AG09319 (cell line): ENCODE measurements around the gene OSBPL1A.

Experiments
- DNase-seq: peaks from one replicate; pipeline ENCODE4 v3.0.0-alpha.2; 2010; ENCODE audit warnings: low read depth; ENCODE audit errors: extremely low read depth
- TF ChIP-seq, protein P1 (sequence below): IDR thresholded peaks from 2 replicates; pipeline ENCODE4 v1.5.1; 2011; ENCODE audit warnings: low read depth, mild to moderate bottlenecking, inconsistent platforms, low read length, moderate library complexity

Gene OSBPL1A

DNA sequence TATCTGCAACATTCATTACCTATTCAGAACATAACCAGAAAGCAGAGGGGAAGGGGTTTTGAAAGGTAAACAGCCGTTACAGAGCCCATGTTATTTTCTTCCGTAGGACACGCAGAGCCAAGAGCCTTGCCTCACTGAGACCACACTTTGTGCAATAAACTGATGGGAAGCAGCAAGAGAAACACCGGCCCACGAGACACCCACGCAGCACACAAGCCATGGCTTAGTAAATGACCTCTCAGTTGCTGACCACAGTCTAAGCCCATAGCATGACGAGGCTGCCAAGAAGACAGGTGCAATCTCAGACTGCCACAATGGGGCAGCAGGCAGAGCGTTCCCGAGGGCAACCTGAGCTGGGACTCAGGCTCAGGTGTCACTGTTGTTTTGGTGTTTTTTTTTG is 199.2 kb downstream of the OSBPL1A start:
- TF ChIP-seq, protein P1, sequence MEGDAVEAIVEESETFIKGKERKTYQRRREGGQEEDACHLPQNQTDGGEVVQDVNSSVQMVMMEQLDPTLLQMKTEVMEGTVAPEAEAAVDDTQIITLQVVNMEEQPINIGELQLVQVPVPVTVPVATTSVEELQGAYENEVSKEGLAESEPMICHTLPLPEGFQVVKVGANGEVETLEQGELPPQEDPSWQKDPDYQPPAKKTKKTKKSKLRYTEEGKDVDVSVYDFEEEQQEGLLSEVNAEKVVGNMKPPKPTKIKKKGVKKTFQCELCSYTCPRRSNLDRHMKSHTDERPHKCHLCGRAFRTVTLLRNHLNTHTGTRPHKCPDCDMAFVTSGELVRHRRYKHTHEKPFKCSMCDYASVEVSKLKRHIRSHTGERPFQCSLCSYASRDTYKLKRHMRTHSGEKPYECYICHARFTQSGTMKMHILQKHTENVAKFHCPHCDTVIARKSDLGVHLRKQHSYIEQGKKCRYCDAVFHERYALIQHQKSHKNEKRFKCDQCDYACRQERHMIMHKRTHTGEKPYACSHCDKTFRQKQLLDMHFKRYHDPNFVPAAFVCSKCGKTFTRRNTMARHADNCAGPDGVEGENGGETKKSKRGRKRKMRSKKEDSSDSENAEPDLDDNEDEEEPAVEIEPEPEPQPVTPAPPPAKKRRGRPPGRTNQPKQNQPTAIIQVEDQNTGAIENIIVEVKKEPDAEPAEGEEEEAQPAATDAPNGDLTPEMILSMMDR, result no peak
- no peak for DNase-seq

DNA sequence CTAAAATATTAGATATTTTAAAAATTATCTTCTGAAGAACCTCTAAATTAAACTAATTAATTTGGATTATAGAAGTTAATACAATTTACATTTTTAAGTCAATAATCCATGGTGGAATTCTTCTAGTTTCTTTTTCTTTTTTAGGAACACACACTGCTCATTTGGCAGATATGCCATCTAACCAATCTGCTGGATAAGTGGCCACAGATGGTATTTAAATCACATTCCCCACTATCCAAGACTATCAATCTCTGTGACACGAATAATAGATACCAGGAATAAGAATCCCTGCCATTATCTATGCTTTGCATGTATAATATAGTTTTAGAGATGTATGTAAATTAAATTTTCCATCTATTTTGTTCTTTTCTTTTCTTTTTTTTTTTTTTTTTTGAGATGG is 200.2 kb downstream of the OSBPL1A start:
- TF ChIP-seq, protein P1, result no peak

DNA sequence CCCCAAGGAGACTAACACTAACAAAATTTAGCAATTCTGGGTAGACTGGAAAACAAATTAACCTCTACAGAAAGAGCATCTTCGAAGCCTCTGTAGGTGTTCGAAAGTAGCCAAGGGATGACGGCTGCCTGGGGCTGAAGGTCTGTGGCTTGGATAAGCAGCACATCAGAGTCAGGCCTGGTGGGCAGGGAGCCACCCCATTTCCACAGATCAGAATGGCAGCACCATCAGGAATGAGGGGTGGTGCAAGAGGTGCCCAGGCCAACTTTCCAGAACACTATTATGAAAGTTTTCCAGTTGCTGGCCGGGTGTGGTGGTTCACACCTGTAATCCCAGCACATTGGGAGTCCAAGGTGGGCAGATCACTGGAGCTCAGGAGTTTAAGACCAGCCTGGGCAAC is 200.9 kb downstream of the OSBPL1A start:
- TF ChIP-seq, protein P1, result no peak
- no peak for DNase-seq

More for the DNA sequence above, 200.2 kb downstream of the OSBPL1A start:
- no peak for DNase-seq

DNA sequence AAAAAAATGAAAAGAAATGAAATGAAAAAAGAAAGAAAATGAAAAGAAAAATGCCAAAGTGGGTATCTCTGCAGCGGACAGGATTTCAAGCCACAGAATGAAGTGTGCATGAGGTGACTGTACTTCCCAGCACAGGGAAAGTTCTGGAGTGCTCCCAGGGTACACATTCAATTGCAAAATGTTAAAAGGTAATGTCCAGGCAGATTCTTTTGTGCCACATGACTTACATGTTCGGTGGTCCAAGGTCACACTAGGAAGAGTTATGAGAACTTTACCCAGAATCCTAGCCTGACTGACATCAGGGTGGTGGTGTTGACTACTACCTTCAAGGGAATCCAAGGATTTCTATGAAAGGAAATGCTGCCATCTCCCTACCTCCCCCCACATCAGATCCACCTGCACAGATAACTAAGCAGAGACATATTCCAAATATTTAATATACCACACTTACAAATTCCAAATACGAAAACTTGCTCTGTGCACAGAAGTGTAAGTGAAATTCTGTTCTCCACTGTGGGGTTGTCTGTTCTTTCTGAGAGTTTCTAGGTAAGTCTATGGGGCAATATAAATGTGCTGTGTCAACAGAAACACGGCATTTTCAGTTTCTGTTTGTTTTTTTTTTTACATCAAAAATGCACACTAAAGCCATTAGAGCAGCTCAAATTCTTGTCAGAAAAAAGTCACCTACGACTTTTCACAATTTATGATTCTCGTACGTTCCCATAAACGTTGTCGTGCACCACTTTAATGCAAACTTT is 202.1 kb downstream of the OSBPL1A start:
- no peak for DNase-seq
- TF ChIP-seq, protein P1, result no peak

DNA sequence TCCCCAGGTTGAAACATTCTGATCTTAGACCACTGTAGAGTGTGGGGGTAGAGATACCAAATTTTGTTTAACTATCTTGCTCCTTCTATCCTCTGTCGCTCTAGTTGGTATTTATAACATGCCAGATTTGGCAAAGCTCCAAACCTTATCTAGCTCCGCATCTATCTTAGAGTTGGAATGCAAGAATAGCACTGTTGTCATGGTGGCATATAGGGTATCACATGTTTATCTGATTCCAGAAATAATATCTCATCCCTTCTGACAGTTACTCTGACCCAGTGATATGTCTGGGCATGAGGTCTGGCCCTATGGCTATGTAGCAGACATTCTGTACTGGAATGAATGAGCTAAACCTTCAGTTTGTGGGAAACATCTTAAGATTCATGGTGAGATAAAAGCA is 207.0 kb downstream of the OSBPL1A start:
- DNase-seq, result no peak
- TF ChIP-seq, protein P1, result no peak

DNA sequence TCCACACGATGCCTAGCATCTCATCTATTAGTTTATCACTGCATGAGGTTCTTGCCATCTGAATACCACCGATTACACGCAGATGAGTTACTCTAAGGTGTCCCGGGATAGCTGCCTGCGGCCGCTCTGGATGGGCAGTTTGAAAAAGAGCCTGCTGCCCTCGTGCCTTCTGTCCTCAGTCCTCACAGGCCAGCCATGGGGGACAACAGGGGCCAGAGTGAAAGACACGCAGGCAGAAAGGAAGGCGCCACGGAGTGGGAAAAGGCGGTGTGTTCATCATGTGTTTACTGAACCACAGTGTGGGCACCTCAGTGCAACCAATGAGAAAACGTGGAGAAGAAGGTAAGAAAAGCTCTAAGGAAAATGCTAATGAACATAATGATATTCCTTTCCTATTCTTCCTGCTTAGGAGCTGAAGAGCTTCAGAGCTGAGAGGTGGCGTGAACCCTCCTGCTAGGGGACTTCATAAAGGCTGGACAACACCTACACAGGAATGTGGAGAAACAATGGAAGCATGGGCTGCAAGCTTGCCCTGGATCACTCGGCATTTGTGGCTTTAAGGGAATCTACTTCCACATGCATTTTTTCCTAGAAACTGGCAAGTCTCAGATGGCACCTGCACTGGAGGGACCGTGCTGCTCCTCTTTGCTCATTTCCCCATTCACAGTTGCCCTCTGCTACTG is 207.8 kb downstream of the OSBPL1A start:
- TF ChIP-seq, protein P1, result no peak
- DNase-seq, result no peak

DNA sequence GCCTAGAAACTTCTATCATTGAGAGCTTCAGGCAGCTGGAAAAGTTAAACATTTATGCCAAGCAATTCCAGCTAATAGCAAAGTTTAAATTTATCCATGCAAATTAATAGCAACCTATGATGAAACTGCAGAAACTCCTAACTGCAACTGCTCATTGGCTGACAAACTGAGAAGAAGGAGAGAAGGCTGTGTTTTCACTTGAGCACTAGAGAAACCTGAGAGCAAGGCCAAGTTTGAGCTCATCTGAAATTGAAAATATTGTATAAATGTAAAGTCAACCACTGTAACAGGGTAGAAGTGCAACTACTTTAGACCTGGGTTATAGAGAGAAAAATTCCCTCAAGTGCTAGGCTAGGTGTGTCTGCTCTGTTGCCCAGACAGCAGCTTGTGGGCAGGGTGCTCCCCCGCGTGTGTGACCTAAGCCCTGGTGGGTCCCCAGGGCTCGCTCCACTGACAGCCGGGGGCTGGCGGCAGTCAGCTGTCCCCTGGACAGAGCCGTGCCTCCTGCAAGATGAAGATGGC is 208.6 kb downstream of the OSBPL1A start:
- DNase-seq, result no peak
- TF ChIP-seq, protein P1, result no peak
